EL (cell line): Measurements from ENCODE around the gene ARPC1A.
"Not testable (repeated sequence)": the region's sequence is repeated elsewhere in the genome, so short reads cannot be mapped to it uniquely, and the experiment has no call there.

ENCODE experiments used
- DNase-seq: peaks from one replicate; pipeline ENCODE4 v3.0.0-alpha.2; 2016

Gene ARPC1A

GRCh38 chr7:99325592-99326407 is at the start of gene ARPC1A:
ARPC1A (plus strand) TSS chr7:99325898; CDS start chr7:99333354, 7,456 bp downstream.
- DNase-seq, result peak; percentile 90

DNA sequence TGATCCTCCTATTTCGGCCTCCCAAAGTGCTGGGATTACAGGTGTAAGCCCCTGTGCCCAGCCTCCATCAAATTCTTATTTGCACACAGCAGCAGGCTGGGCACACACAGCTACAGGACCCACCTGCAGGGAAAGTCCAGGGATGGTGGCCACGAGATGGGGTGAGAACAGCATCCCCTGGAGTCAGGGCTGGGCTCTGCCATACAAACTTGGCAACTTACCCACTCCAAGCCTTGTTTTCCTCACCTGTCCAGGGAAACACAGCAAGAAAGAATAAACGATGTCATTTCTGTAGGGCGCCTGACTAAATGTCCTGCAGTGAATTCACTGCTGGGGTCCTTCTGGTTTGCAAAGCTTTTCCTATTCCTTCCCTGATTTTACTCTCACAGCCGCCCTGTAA is 47.5 kb upstream of the ARPC1A start:
- no peak for DNase-seq

DNA sequence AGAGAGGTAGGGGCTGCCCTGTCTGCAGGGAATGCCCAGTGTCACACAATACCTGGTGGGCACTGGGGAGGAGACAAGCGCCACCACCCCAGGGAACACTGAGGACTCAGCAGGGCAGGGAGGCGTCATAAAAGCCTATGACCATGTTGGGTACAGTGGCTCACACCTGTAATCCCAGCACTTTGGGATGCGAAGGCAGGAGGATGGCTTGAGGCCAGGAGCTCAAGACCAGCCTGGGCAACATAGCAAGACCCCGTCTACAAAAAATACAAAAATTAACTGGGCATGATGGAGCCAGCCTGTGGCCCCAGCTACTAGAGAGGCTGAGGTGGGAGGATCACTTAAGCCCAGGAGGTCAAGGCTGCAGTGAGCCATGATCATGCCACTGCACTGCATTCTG is 41.5 kb upstream of the ARPC1A start:
- not testable (repeated sequence) for DNase-seq

- no peak for DNase-seq
These were observed 37.7 kb upstream of the ARPC1A start for GRCh38 chr7:99287779-99288534.

DNA sequence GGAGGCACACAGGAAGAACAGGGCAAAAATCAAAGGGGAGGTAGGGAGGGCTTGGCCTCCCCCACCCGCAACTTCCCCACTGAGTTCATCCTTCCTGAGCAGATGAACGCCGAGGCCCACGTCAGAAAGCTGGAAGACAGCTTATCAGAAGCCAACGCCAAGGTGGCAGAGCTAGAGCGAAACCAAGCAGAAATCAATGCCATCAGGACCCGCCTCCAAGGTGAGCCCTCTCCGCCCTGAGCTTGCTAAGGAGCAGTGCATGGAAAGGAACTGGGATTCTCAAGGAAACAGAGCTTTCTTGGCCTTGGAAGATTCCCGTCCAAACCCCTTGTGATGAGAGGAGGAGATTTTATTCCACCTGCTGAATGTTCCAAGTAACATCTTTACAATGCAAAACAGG is 36.5 kb upstream of the ARPC1A start:
- DNase-seq, result no peak

DNA sequence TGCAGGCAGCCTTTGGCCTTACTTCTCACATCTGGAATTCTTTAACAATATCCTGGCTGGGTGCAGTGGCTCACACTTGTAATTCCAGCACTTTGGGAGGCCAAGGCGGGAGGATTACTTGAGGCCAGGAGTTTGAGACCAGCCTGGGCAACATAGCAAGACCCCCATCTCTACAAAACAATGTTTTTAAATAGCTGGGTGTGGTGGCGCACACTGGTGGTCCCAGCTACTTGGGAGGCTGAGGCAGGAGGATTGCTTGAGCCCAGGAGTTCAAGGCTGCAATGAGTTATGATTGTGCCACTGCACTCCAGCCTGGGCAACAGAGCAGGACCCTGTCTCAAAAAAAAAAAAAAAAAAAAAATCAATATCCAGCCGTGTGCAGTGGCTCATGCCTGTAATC is 35.5 kb upstream of the ARPC1A start:
- not testable (repeated sequence) for DNase-seq

DNA sequence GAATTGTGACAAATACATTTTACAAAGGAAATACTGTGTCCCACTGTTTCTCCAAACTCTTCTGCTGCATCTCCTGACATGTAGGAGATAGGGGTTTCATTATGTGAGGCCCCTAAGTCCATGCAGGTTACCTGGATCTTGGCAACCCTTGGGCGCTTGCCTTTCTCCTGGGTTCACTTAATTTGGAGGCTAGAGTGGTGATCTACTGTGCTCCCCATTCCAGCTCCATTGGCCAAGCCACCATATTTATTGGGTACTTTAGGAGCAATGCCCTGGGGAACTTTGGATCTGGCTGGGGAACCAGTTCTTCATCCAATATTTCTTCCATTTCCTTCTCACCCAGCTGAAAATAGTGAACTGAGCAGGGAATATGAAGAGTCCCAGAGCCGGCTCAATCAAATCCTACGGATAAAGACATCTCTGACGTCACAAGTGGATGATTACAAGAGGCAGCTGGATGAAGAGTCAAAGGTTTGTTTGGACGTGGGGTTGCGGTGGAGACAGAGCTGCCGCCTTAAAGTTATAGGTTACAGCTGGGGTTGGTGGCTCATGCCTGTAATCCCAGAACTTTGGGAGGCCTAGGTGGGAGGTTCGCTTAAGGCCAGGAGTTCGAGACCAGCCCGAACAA is 34.6 kb upstream of the ARPC1A start:
- no peak for DNase-seq

DNA sequence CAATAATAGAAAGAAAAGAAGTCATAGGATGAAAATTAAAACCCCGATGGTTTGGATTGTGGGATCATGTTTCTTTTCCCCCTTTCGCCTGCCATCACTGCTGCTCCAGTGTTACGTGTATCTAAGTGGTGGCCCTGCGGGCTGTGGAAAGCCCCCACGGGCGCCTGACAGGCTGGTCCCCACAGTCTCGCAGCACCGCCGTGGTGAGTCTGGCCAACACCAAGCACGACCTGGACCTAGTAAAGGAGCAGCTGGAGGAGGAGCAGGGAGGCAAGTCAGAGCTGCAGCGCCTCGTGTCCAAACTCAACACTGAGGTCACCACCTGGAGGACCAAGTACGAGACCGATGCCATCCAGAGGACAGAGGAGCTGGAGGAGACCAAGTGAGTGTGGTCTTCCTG is 33.6 kb upstream of the ARPC1A start:
- no peak for DNase-seq

GRCh38 chr7:99293167-99293566 is 32.5 kb upstream of the ARPC1A start:
- DNase-seq, result no peak

GRCh38 chr7:99293650-99294049 is 32.0 kb upstream of the ARPC1A start:
- no peak for DNase-seq

DNA sequence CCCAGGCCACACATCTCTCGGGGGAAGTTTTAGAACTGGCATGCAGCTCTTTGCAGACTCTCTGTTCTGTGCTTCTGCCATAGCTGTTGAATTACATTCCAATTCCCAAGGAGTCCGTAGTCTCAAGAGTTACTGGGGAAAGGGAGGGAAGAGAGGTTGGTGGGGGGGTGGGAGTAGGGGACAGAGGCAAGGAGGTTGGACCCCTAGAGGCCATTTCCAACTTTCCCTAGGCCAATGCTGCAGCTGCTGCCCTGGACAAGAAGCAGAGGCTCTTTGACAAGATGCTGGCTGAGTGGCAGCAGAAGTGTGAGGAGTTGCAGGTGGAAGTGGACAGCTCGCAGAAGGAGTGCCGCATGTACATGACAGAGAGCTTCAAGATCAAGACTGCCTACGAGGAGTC is 29.2 kb upstream of the ARPC1A start:
- no peak for DNase-seq

DNA sequence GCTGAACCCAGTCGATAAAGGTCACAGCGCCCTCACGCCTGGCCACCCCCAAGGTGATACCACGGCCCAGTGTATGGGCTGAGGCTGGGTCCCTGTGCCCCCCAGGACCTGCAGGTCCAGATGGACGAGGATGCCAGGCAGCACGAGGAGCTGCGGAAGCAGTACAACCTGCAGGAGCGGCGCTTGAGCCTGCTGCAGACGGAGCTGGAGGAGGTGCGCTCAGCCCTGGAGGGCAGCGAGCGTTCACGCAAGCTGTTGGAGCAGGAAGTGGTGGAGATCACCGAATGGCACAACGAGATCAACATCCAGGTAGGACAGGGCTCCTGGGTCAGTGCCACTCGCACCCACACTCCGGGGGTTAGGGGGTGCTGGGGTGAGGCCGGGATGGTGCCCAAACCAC is 24.2 kb upstream of the ARPC1A start:
- no peak for DNase-seq

GRCh38 chr7:99305473-99306260 is 20.0 kb upstream of the ARPC1A start:
- DNase-seq, result no peak

GRCh38 chr7:99308461-99309074 is 17.1 kb upstream of the ARPC1A start:
- peak; percentile 9 for DNase-seq

GRCh38 chr7:99309111-99309510 is 16.6 kb upstream of the ARPC1A start:
- no peak for DNase-seq

- DNase-seq, result no peak
These were observed 15.7 kb upstream of the ARPC1A start for GRCh38 chr7:99310004-99310403.

GRCh38 chr7:99311702-99312101 is 14.0 kb upstream of the ARPC1A start:
- DNase-seq, result no peak

DNA sequence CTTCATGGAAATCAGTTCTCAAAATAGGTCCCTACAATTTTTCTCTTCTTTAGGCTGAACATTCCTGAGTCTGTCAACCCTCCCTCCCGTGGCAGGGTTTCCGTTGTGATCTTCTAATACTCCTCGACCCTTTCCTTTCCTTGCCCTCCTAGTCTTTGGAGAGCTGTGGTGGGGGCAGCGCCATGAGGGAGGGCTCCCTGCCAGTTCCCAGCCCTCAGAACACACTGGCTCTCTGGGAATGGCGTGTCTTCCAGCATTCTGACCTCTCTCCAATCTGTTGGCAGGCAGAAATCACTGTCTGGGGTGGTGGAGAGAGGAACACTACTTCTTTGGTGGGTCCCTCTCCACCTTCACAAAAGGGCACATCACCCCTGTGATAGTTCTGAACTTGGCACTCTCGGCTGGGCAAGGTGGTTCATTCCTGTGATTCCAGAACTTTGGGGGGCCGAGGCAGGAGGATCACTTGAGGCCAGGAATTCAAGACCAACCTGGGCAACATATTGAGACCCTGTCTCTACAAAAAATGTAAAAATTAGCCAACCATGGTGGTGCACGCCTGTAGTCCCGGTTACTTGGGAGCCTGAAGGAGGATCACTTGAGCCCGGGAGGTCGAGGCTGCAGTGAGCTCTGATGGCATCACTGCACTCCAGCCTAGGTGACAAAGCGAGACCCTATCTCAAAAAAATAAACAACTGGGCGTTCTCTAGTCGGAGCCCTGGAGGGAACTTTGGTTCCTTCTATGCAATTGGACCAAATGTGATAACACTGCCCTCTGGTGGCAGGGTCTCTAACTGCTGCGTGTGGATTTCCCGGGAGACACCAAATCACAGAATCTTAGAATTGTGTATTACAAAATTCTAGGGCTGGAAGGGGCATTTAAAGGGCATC is 13.1 kb upstream of the ARPC1A start:
- DNase-seq, result peak; percentile 61

- DNase-seq, result no peak
These were observed 12.5 kb upstream of the ARPC1A start for GRCh38 chr7:99313204-99313573.

DNA sequence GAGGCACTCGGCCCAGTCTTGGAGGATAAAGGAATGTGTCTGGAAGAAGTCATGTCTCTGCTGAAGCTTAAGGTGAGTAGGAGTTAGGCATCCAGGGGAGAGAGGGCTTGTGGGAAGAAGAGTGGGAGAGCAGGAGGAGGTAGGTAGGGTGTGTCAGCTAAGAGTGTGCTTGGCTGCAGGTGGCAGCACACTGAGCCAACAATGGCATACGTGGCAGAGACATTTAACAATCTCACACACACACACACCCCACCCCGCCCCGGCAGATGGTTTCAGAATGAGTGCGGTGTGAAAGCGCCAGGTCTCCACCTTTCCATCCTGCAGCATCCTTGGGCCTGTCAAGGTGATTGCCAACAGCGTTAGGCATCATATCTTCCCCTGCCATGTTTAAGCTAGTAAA is 11.2 kb upstream of the ARPC1A start:
- DNase-seq, result no peak

DNA sequence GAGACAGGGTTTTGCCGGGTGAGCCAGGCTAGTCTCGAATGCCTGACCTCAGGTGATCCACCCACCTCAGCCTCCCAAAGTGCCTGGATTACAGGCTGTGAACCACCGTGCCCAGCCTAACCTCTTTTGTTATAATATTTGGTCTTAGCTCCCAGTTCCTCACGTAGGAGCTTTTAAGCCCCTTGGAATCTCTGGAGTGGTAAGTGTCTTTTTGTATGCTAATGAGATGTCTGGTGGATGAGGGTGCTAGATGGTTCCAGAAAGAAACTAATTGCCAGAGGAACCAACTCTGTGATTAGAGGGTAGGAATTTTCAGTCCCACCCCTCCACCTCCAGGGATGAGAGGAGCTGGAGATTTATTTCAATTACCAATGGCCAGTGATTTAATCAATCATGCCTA is 5.3 kb upstream of the ARPC1A start:
- DNase-seq, result no peak

DNA sequence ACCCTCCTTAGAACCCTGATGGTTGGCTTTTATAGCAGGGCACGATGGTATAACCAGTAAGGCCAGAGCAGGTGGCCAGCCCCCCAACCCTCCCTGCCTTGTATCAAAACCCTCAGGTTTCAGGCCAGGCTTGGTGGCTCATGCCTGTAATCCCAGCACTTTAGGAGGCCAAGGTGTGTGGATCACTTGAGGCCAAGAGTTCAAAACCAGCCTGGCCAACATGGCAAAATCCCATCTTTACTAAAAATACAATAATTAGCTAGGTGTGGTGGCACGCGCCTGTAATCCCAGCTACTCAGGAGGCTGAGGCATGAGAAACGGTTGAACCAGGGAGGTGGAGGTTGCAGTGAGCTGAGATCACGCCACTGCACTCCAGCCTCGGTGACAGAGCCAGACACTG is 3.0 kb upstream of the ARPC1A start:
- DNase-seq, result not testable (repeated sequence)
